Endothelial cell of umbilical vein (primary cell): ENCODE results near the gene CERKL. TPM values are rescaled to one million over a fixed set of nuclear protein-coding genes. Genes with fewer than 3 reads are reported as not detected.

Source experiments
- BruUV-seq: library from RNA; stranded (reverse); fragments of 400-500 nt; replicated peaks from 2 replicates; lab custom pipeline; 2021; lab: Mats Ljungman, UMichigan
- CTCF ChIA-PET: fragments of 300-600, 350-600 bp; sonication (Branson Sonifier 250); formaldehyde crosslinking; loops from one replicate; lab custom pipeline; 2021; ENCODE audit warnings: antibody characterized with exemption, inconsistent platforms; lab: Charles Lee
- POLR2A ChIA-PET: fragments of 300-600, 350-600 bp; sonication (Branson Sonifier 250); formaldehyde crosslinking; loops from one replicate; lab custom pipeline; 2021; ENCODE audit warnings: antibody characterized with exemption, inconsistent platforms; lab: Charles Lee
- DNase-seq: peaks from one replicate; pipeline ENCODE4 v3.0.0-alpha.2; 2011; ENCODE audit warnings: low read depth, low spot score
- FAIRE-seq: peaks from 2 replicates; lab custom pipeline; 2011; peaks lifted over from hg19 to GRCh38; lab: Jason Lieb, UNC
- H2AFZ ChIP-seq: 2 replicates; pipeline ENCODE4 v1.6.0; 2012; ENCODE audit warnings: low read depth, low read length, control low read depth, inconsistent platforms
- H3K27ac ChIP-seq: 2 replicates; pipeline ENCODE4 v1.5.1; 2011; ENCODE audit warnings: low read depth, mild to moderate bottlenecking, control low read depth, low read length, moderate library complexity; ENCODE audit not compliant: insufficient read depth
- H3K27me3 ChIP-seq, 2 experiments: 2 replicates each; pipeline versions ENCODE4 v1.6.0 to v1.6.1; 2011; ENCODE audit warnings: low read length in 2 of 2, mixed read lengths in 1 of 2; ENCODE audit not compliant: control insufficient read depth in 2 of 2, insufficient read depth in 2 of 2
- H3K36me3 ChIP-seq, 2 experiments: 2 replicates in 1 of 2; 3 replicates in 1 of 2; pipeline ENCODE4 v1.5.1; 2011; ENCODE audit warnings: low read length in 2 of 2, mild to moderate bottlenecking in 1 of 2, moderate library complexity in 1 of 2; ENCODE audit not compliant: control insufficient read depth in 2 of 2, insufficient read depth in 2 of 2; ENCODE audit errors: extremely low read depth in 1 of 2
- H3K4me1 ChIP-seq: 3 replicates; pipeline ENCODE4 v1.5.1; 2011; ENCODE audit warnings: mild to moderate bottlenecking, low read length; ENCODE audit not compliant: control insufficient read depth, insufficient read depth; ENCODE audit errors: extremely low read depth
- H3K4me2 ChIP-seq: 2 replicates; pipeline ENCODE4 v1.6.1; 2011; ENCODE audit warnings: low read length, control low read depth, mixed read lengths; ENCODE audit not compliant: insufficient read depth
- H3K4me3 ChIP-seq, 3 experiments: fragments of 200-600 bp in 1 of 3; sonication (generic), shearing (Covaris generic) in 1 of 3; replicated peaks in 1 of 3; 2 replicates each; pipeline ENCODE4 v1.5.1; 2011 to 2016; ENCODE audit warnings: control low read depth in 3 of 3, low read length in 3 of 3, mild to moderate bottlenecking in 2 of 3, inconsistent platforms in 1 of 3, low read depth in 1 of 3, moderate library complexity in 1 of 3; ENCODE audit not compliant: insufficient read depth in 1 of 3
- H3K79me2 ChIP-seq: 2 replicates; pipeline ENCODE4 v1.6.0; 2012; ENCODE audit warnings: low read length, inconsistent platforms; ENCODE audit not compliant: control insufficient read depth, insufficient read depth
- H3K9ac ChIP-seq: replicated peaks from 2 replicates; pipeline ENCODE3; 2011; ENCODE audit warnings: low read length, control low read depth; ENCODE audit not compliant: insufficient read depth; ENCODE audit errors: extremely low read depth
- H3K9me1 ChIP-seq: replicated peaks from 3 replicates; pipeline ENCODE4 v1.6.0; 2011; ENCODE audit warnings: mild to moderate bottlenecking, low read length; ENCODE audit not compliant: control insufficient read depth, insufficient read depth; ENCODE audit errors: extremely low read depth
- H3K9me3 ChIP-seq: replicated peaks from 2 replicates; pipeline ENCODE4 v1.5.1; 2012; ENCODE audit warnings: low read length, inconsistent platforms; ENCODE audit not compliant: control insufficient read depth, insufficient read depth
- H4K20me1 ChIP-seq: replicated peaks from 2 replicates; pipeline ENCODE3; 2011; ENCODE audit warnings: mild to moderate bottlenecking, low read length; ENCODE audit not compliant: control insufficient read depth, insufficient read depth; ENCODE audit errors: extremely low read depth
- EZH2 ChIP-seq: IDR thresholded peaks from 2 replicates; pipeline ENCODE4 v1.6.1; 2012; ENCODE audit warnings: borderline replicate concordance, low read depth, mild to moderate bottlenecking, moderate library complexity, low read length, inconsistent platforms; ENCODE audit not compliant: severe bottlenecking
- FOS ChIP-seq: IDR thresholded peaks from 2 replicates; pipeline ENCODE4 v1.6.1; 2011; ENCODE audit warnings: mild to moderate bottlenecking, low read length, moderate library complexity, borderline replicate concordance; ENCODE audit not compliant: insufficient read depth
- GATA2 ChIP-seq: IDR thresholded peaks from 2 replicates; pipeline ENCODE4 v1.7.0; 2011; ENCODE audit warnings: low read depth, mild to moderate bottlenecking, moderate library complexity, mixed read lengths, low read length; ENCODE audit not compliant: insufficient read length, insufficient read depth
- JUN ChIP-seq: IDR thresholded peaks from 2 replicates; pipeline ENCODE4 v1.6.1; 2011; ENCODE audit warnings: borderline replicate concordance, low read depth; ENCODE audit not compliant: insufficient read length, insufficient read depth
- MYC ChIP-seq: IDR thresholded peaks from one replicate; pipeline ENCODE4 v1.6.1; 2011; ENCODE audit warnings: mild to moderate bottlenecking, low read depth, low read length
- POLR2A ChIP-seq: IDR thresholded peaks from 2 replicates; pipeline ENCODE4 v1.6.1; 2012; ENCODE audit warnings: low read depth, mild to moderate bottlenecking, control low read depth, low read length
- POLR2AphosphoS5 ChIP-seq: IDR thresholded peaks from 2 replicates; pipeline ENCODE4 v1.6.1; 2012; ENCODE audit warnings: low read depth, mild to moderate bottlenecking, control low read depth, low read length, moderate library complexity; ENCODE audit not compliant: insufficient read depth
- dilution Hi-C: fragments of 300-500 bp; cut with MboI; formaldehyde crosslinking; loops from one replicate; pipeline ENCODE4 v1.15.0; 2019; ENCODE audit warnings: low sequenced_read_pairs; ENCODE audit not compliant: extremely low pct_ligation_motif_present
- intact Hi-C: fragments of 100-400 bp; cut with micrococcal nuclease; formaldehyde crosslinking; loops from one replicate; pipeline ENCODE4 v1.10.0; 2022
- polyA plus RNA-seq, 4 experiments: library from polyadenylated mRNA; depleted of rRNA in 3 of 4; stranded (reverse) in 3 of 4; unstranded in 1 of 4; fragments of >200 nt; gene quantifications; 2 replicates each; pipeline versions ENCODE4 v1.2.1 to v1.2.3, GENCODE V29; 2011 to 2012; ENCODE audit warnings: missing spikeins in 1 of 4
- total RNA-seq: library from RNA; stranded (reverse); gene quantifications from 2 replicates; pipeline ENCODE4 v1.2.3, GENCODE V29; 2021
- TF ChIP-seq, protein P1 (sequence below): IDR thresholded peaks from 2 replicates; pipeline ENCODE4 v1.6.1; 2011; ENCODE audit not compliant: insufficient read depth, insufficient read length
- TF ChIP-seq, protein P2 (sequence below), 2 donors: IDR thresholded peaks; 1 replicate in 1 of 2; 2 replicates in 1 of 2; pipeline ENCODE4 v1.5.1; 2011; ENCODE audit warnings: low read length in 2 of 2, mild to moderate bottlenecking in 2 of 2, moderate library complexity in 2 of 2, control low read depth in 1 of 2, inconsistent platforms in 1 of 2, low read depth in 1 of 2; ENCODE audit not compliant: insufficient read depth in 1 of 2; ENCODE audit errors: extremely low read depth in 1 of 2

Gene CERKL
- total and polyA plus RNA-seq, 2 donors (not counting 3 experiments of a cell fraction or from before 2014, with no cell fraction given): not detected

GRCh38 chr2:181697126-181697525 is 40.2 kb upstream of the CERKL start:
- H4K20me1 ChIP-seq: no peaks in the 10 kb centered on the region
- dilution Hi-C loops (no loop called here), intact Hi-C loops (no loop called here)
- no peak overlapping the region for H3K4me2 ChIP-seq
- no peak for TF ChIP-seq POLR2AphosphoS5
- TF ChIP-seq FOS: no peak
- no peak for TF ChIP-seq EZH2
- no peak for TF ChIP-seq GATA2
- TF ChIP-seq, protein P1, sequence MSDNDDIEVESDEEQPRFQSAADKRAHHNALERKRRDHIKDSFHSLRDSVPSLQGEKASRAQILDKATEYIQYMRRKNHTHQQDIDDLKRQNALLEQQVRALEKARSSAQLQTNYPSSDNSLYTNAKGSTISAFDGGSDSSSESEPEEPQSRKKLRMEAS: no peak
- no peak for TF ChIP-seq JUN
- TF ChIP-seq, protein P2, sequence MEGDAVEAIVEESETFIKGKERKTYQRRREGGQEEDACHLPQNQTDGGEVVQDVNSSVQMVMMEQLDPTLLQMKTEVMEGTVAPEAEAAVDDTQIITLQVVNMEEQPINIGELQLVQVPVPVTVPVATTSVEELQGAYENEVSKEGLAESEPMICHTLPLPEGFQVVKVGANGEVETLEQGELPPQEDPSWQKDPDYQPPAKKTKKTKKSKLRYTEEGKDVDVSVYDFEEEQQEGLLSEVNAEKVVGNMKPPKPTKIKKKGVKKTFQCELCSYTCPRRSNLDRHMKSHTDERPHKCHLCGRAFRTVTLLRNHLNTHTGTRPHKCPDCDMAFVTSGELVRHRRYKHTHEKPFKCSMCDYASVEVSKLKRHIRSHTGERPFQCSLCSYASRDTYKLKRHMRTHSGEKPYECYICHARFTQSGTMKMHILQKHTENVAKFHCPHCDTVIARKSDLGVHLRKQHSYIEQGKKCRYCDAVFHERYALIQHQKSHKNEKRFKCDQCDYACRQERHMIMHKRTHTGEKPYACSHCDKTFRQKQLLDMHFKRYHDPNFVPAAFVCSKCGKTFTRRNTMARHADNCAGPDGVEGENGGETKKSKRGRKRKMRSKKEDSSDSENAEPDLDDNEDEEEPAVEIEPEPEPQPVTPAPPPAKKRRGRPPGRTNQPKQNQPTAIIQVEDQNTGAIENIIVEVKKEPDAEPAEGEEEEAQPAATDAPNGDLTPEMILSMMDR (IDR thresholded peaks at IDR 0.05; ENCODE audit: extremely low read depth in 1 of 2, insufficient read depth in 1 of 2, low read depth in 1 of 2, low read length in 2 of 2): no peak
- TF ChIP-seq POLR2A: no peak
- no peak for TF ChIP-seq MYC
- CTCF ChIA-PET: interaction anchor here (1.3 kb wide), 1 partner anchor 18 kb away, joined by 4 read pairs; no protein-coding TSS in a partner anchor
- no peaks in the 10 kb centered on the region for H3K36me3 ChIP-seq
- peaks cover 0 to 2% of the 10 kb centered on the region in 2 experiments for H3K27me3 ChIP-seq
- no peaks in the 10 kb centered on the region for H3K79me2 ChIP-seq
- H3K4me3 ChIP-seq: no peak overlapping the region
- H2AFZ ChIP-seq: no peak overlapping the region
- POLR2A ChIA-PET: no interaction called here
- H3K9me3 ChIP-seq: no peaks in the 10 kb centered on the region
- FAIRE-seq: no peak
- no peaks in the 10 kb centered on the region for H3K4me1 ChIP-seq
- no TSS peak for BruUV-seq
- no peak overlapping the region for H3K9ac ChIP-seq
- DNase-seq: no peak
- no peak overlapping the region for H3K27ac ChIP-seq
- no peaks in the 10 kb centered on the region for H3K9me1 ChIP-seq
